Retinal pigment epithelial cell (primary cell): ENCODE results near the gene NIPAL1.
"Not testable (repeated sequence)": the region's sequence is repeated elsewhere in the genome, so short reads cannot be mapped to it uniquely, and the experiment has no call there.

ENCODE experiments used
- DNase-seq: peaks from one replicate; pipeline ENCODE4 v3.0.0-alpha.2; 2010; ENCODE audit warnings: low read depth
- H3K4me3 ChIP-seq: 2 replicates; pipeline ENCODE4 v1.5.1; 2011; ENCODE audit warnings: mild to moderate bottlenecking, low read length, control low read depth, moderate library complexity
- CTCF ChIP-seq: conservative IDR thresholded peaks from 2 replicates; pipeline ENCODE4 v1.5.1; 2011; ENCODE audit warnings: low read depth, low read length, control low read depth, inconsistent platforms

NIPAL1 gene

DNA sequence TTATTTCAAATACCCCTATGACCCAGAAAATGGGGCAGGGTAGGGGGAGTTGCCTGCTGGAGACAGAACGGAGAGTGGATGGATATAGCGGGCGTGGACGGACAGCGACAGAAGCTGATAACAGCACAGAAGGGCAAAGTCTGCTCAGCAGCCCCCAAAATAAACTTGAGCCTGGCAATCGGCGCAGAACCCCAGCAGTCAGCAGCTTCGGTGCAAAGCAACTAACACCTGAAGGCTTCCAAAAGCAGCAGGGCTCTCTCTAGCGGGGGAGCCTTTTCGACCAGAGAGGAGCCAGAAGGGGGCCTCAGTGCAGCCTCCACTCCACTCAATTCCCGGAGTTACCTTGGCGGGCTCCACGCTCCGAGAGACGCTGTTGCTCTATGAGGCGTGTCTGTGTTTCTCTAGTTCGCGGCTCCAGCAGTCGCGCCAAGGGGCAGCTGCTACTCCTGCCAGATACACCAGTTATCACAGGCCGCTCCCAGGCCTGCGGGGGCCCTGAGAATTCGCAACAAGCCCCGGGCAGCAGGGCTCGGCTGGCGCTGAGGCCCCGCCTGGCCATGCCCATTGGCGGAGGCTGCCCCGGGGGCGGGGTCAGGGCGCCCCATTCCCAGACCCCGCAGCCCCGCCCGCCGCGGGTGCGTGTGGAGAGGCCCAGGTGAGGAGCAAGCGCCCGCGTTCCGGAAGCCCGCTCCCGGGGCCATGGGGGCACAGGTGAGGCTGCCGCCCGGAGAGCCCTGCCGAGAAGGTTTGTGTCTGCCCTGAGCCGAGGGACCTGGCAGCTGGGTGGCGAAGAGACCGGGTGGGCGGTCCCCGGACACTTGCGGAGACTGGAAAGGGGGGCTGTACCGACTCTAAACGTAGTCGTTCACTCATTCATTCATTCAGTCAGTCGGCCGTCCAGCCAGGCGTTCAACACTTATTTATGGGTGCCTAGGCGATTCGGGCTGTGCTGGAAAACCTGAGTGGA lies at the start of gene NIPAL1, which contains the start of gene CNGA1:
TSS of gene NIPAL1 (plus strand) at position 632 of the 967 bp plus-strand sequence. CDS start at position 700, 68 bp downstream.
TSS of gene CNGA1 (minus strand) at position 541 of the 967 bp plus-strand sequence. CDS start 63,992 bp downstream, outside the sequence.
- H3K4me3 ChIP-seq: peak within 1 kb of the TSS; percentile 93
- no peak for DNase-seq
- TF ChIP-seq CTCF: peak; percentile 66

DNA sequence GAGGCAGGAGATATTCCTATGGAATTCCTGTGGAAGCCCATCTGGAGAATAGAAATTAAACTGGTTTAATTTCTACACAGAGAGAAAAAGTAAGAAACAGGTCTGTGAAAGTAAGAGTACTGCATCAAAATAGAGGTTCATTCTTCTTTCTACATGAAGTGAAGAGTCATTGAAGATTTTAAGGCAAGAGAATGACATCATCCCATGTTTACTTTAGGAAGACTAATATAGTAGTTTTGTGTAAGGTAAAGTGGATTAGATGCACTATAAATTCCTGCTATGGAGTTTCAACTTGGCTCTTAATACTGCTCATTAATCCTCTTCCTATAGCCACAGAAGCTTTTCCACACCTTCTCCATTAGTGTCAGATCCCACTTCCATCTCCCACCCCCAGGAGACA lies 47.7 kb upstream of the NIPAL1 start:
- no peak overlapping the region for H3K4me3 ChIP-seq

GRCh38 chr4:47972181-47972580 lies 44.4 kb upstream of the NIPAL1 start:
- H3K4me3 ChIP-seq: no peak overlapping the region
- no peak for TF ChIP-seq CTCF
- no peak for DNase-seq

More for the DNA sequence above, 47.7 kb upstream of the NIPAL1 start:
- no peak for DNase-seq
- TF ChIP-seq CTCF: no peak

GRCh38 chr4:47972721-47973120 lies 43.9 kb upstream of the NIPAL1 start:
- no peak for DNase-seq
- no peak for TF ChIP-seq CTCF
- H3K4me3 ChIP-seq: no peak overlapping the region

GRCh38 chr4:47974566-47974965 lies 42.0 kb upstream of the NIPAL1 start:
- H3K4me3 ChIP-seq: no peak overlapping the region
- no peak for TF ChIP-seq CTCF
- DNase-seq: no peak

DNA sequence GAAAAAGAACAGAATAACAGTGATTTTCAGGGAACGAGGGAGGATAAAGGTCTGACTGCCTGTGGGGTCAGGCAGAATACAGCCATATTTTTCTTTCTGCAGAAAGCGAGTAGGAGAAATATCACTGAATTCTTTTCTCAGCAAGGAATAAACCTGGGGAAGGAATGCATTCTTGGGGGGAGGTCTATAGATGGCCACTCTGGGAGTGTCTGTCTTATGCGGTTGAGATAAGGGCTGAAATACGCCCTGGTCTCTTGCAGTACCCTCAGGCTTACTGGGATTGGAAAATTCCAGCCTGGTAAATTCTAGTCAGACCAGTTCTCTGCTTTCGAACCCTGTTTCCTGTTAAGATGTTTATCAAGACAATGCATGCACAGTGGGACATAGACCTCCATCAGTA lies 26.4 kb upstream of the NIPAL1 start:
- no peak for DNase-seq

DNA sequence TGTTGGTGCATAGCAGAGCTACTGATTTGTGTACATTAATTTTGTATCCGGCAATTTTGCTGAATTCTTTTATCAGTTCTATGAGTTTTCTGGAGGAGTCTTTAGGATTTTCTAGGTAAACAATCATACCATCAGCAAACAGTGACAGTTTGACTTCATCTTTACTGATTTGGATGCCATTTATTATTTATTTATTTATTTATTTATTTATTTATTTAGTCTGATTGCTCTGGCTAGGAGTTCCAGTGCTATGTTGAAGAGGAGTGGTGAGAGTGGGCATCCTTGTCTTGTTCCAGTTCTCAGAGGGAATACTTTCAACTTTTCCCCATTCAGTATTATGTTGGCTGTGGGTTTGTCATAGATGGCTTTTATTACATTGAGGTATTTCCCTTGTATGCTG lies 24.1 kb upstream of the NIPAL1 start:
- not testable (repeated sequence) for H3K4me3 ChIP-seq, DNase-seq

More for the DNA sequence above, 26.4 kb upstream of the NIPAL1 start:
- TF ChIP-seq CTCF: no peak
- H3K4me3 ChIP-seq: no peak overlapping the region
